OCI-LY7 (cell line): ENCODE measurements around the gene EVA1C. TPM values are rescaled to one million over a fixed set of nuclear protein-coding genes. Genes with fewer than 3 reads are reported as not detected.

Experiments
- BruUV-seq: library from RNA; stranded (reverse); fragments of 400-500 nt; replicated peaks from 2 replicates; lab custom pipeline; 2021; lab: Mats Ljungman, UMichigan
- CTCF ChIA-PET: fragments of 300-600 bp; sonication (Branson Sonifier 250); formaldehyde crosslinking; loops from one replicate; lab custom pipeline; 2022; ENCODE audit warnings: antibody characterized with exemption; ENCODE audit not compliant: unreplicated experiment; lab: Charles Lee
- POLR2A ChIA-PET: fragments of 300-600 bp; sonication (Branson Sonifier 250); formaldehyde crosslinking; loops from one replicate; lab custom pipeline; 2022; ENCODE audit warnings: antibody characterized with exemption; lab: Charles Lee
- DNase-seq: peaks from one replicate; pipeline ENCODE4 v3.0.0-alpha.2; 2015; ENCODE audit warnings: low spot score
- H2AFZ ChIP-seq: fragments of 200-600 bp; sonication (generic), shearing (Covaris generic); 2 replicates; pipeline ENCODE4 v1.6.1; 2014; ENCODE audit warnings: mild to moderate bottlenecking, antibody characterized with exemption, low read length, moderate library complexity
- H3K27ac ChIP-seq: fragments of 200-600 bp; sonication (generic); 2 replicates; pipeline ENCODE4 v1.5.1; 2014; ENCODE audit warnings: mixed run types, low read depth, mild to moderate bottlenecking, moderate library complexity, low read length, inconsistent platforms; ENCODE audit not compliant: poor library complexity, severe bottlenecking
- H3K36me3 ChIP-seq: fragments of 200-600 bp; sonication (generic); 2 replicates; pipeline ENCODE4 v1.6.1; 2014; ENCODE audit warnings: mild to moderate bottlenecking, antibody characterized with exemption, low read length, moderate library complexity, mixed read lengths; ENCODE audit not compliant: insufficient read depth
- H3K4me1 ChIP-seq: fragments of 200-600 bp; sonication (generic); 2 replicates; pipeline ENCODE4 v1.5.1; 2014; ENCODE audit warnings: mild to moderate bottlenecking, low read length; ENCODE audit not compliant: insufficient read depth, poor library complexity, severe bottlenecking
- H3K4me2 ChIP-seq: fragments of 200-600 bp; sonication (generic); 2 replicates; pipeline ENCODE4 v1.6.1; 2014; ENCODE audit warnings: mild to moderate bottlenecking, low read length
- H3K4me3 ChIP-seq: fragments of 200-600 bp; sonication (generic); 2 replicates; pipeline ENCODE4 v1.5.1; 2014; ENCODE audit warnings: mild to moderate bottlenecking, low read depth, low read length; ENCODE audit not compliant: poor library complexity, severe bottlenecking
- H3K79me2 ChIP-seq: fragments of 200-600 bp; sonication (generic); 2 replicates; pipeline ENCODE4 v1.6.1; 2016; ENCODE audit warnings: low read depth, mild to moderate bottlenecking, low read length, moderate library complexity, mixed read lengths; ENCODE audit not compliant: insufficient read depth
- H3K9me2 ChIP-seq: fragments of 200-600 bp; sonication (generic); 2 replicates; pipeline ENCODE4 v1.6.1; 2016; ENCODE audit warnings: mild to moderate bottlenecking, low read length, mixed read lengths; ENCODE audit not compliant: insufficient read depth
- H3K9me3 ChIP-seq: fragments of 200-600 bp; sonication (generic); 2 replicates; pipeline ENCODE4 v1.6.1; 2014; ENCODE audit warnings: mild to moderate bottlenecking, mixed run types, low read length, mixed read lengths
- H4K20me1 ChIP-seq: fragments of 200-600 bp; sonication (generic); 2 replicates; pipeline ENCODE4 v1.6.1; 2014; ENCODE audit warnings: mild to moderate bottlenecking, antibody characterized with exemption, low read length, moderate library complexity, mixed read lengths; ENCODE audit not compliant: insufficient read depth
- EZH2phosphoT487 ChIP-seq: fragments of 200-600 bp; sonication (generic); IDR thresholded peaks from 2 replicates; pipeline ENCODE4 v1.6.1; 2018; ENCODE audit warnings: low read depth, borderline replicate concordance, mild to moderate bottlenecking, mixed run types, antibody characterized with exemption, low read length, moderate library complexity, mixed read lengths
- intact Hi-C: fragments of 100-400 bp; cut with micrococcal nuclease; formaldehyde crosslinking; loops from one replicate; pipeline ENCODE4 v1.10.0; 2022; ENCODE audit not compliant: unreplicated experiment
- total RNA-seq, 2 experiments: library from RNA; depleted of rRNA in 1 of 2; stranded (reverse); fragments of >200 nt in 1 of 2; shearing (Covaris generic) in 1 of 2; gene quantifications; 2 replicates each; pipeline ENCODE4 v1.2.3, GENCODE V29; 2014 to 2022
- TF ChIP-seq, protein P1 (sequence below): fragments of 200-600 bp; sonication (generic); conservative IDR thresholded peaks from 2 replicates; pipeline ENCODE4 v1.5.1; 2014; ENCODE audit warnings: mild to moderate bottlenecking, antibody characterized with exemption, low read length, moderate library complexity, mixed read lengths

Gene EVA1C
- total RNA-seq, 2 experiments from 2014 or later = not detected

GRCh38 chr21:32474179-32475059 is 61.9 kb downstream of the EVA1C start:
- BruUV-seq = no TSS peak
- intact Hi-C loops = no loop called here
- POLR2A ChIA-PET = interaction anchor here (0.6 to 1.1 kb wide), 2 partner anchors 75 to 77 kb away, joined by 4 read pairs; no protein-coding TSS in a partner anchor

GRCh38 chr21:32475162-32475812 is 62.8 kb downstream of the EVA1C start:
- ChIA-PET POLR2A (interaction anchor here (0.6 kb wide), 1 partner anchor 78 kb away, joined by 4 read pairs; no protein-coding TSS in a partner anchor), CTCF (no interaction called here)

More at GRCh38 chr21:32474179-32475059, 61.9 kb downstream of the EVA1C start:
- Histone ChIP-seq H2AFZ (no peak overlapping the region), H3K4me1 (no peaks in the 10 kb centered on the region), H3K9me3 (no peaks in the 10 kb centered on the region), H3K4me2 (no peak overlapping the region), H3K79me2 (no peaks in the 10 kb centered on the region), H3K4me3 (no peak overlapping the region), H3K27ac (no peak overlapping the region), H4K20me1 (no peaks in the 10 kb centered on the region), H3K9me2 (no peaks in the 10 kb centered on the region), H3K36me3 (no peaks in the 10 kb centered on the region)
- TF ChIP-seq, protein P1, sequence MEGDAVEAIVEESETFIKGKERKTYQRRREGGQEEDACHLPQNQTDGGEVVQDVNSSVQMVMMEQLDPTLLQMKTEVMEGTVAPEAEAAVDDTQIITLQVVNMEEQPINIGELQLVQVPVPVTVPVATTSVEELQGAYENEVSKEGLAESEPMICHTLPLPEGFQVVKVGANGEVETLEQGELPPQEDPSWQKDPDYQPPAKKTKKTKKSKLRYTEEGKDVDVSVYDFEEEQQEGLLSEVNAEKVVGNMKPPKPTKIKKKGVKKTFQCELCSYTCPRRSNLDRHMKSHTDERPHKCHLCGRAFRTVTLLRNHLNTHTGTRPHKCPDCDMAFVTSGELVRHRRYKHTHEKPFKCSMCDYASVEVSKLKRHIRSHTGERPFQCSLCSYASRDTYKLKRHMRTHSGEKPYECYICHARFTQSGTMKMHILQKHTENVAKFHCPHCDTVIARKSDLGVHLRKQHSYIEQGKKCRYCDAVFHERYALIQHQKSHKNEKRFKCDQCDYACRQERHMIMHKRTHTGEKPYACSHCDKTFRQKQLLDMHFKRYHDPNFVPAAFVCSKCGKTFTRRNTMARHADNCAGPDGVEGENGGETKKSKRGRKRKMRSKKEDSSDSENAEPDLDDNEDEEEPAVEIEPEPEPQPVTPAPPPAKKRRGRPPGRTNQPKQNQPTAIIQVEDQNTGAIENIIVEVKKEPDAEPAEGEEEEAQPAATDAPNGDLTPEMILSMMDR = no peak
- TF ChIP-seq EZH2phosphoT487 = no peak
- DNase-seq = no peak
- CTCF ChIA-PET = no interaction called here

More at GRCh38 chr21:32475162-32475812, 62.8 kb downstream of the EVA1C start:
- Histone ChIP-seq H3K9me3 (no peaks in the 10 kb centered on the region), H3K4me3 (no peak overlapping the region), H3K27ac (no peak overlapping the region), H3K79me2 (no peaks in the 10 kb centered on the region), H3K36me3 (no peaks in the 10 kb centered on the region), H3K4me2 (no peak overlapping the region), H3K9me2 (no peaks in the 10 kb centered on the region), H4K20me1 (no peaks in the 10 kb centered on the region), H2AFZ (no peak overlapping the region), H3K4me1 (no peaks in the 10 kb centered on the region)
- TF ChIP-seq, protein P1 = no peak
- TF ChIP-seq EZH2phosphoT487 = no peak
- intact Hi-C loops = no loop called here
- BruUV-seq = no TSS peak
- DNase-seq = no peak
